ENCODE measurements around the gene E4F1. TPM values are rescaled to one million over a fixed set of nuclear protein-coding genes. Genes with fewer than 3 reads are reported as not detected.

E4F1 gene
- total and polyA plus RNA-seq, 2 experiments from 2014 or later = 15.5 to 19.7 TPM

- H3K4me1 ChIP-seq (ENCODE audit: insufficient read depth) = no peaks in the 10 kb centered on the region
- no peak overlapping the region for H3K27ac ChIP-seq
- H3K4me3 ChIP-seq = no peak overlapping the region
- H3K4me2 ChIP-seq = no peak overlapping the region
- no peaks in the 10 kb centered on the region for H3K9me3 ChIP-seq (ENCODE audit: low read depth)
- no peaks in the 10 kb centered on the region for H3K9me2 ChIP-seq (replicated peaks; ENCODE audit: insufficient read depth)
- TF ChIP-seq CTCF (IDR thresholded peaks at IDR 0.05; ENCODE audit: poor library complexity) (no peak), EZH2phosphoT487 (IDR thresholded peaks at IDR 0.05; ENCODE audit: low read depth, severe bottlenecking, unreplicated experiment) (no peak)
- no peaks in the 10 kb centered on the region for H3K27me3 ChIP-seq
- WGBS (ENCODE audit: low lambda C conversion rate, missing lambda C conversion rate) = 98% methylated on average over 29 of the region's 30 CpGs
- no peaks in the 10 kb centered on the region for H3K36me3 ChIP-seq (replicated peaks; ENCODE audit: insufficient read depth, low read depth)
- H3K79me2 ChIP-seq = no peaks in the 10 kb centered on the region
- DNase-seq (ENCODE audit: low spot score) = no peak
- H4K20me1 ChIP-seq (ENCODE audit: insufficient read depth, poor library complexity, severe bottlenecking) = no peaks in the 10 kb centered on the region
- no peak overlapping the region for H2AFZ ChIP-seq
Observed at GRCh38 chr16:2183671-2184070, 39.7 kb upstream of the E4F1 start.

GRCh38 chr16:2184346-2184745 lies 39.0 kb upstream of the E4F1 start:
- no peak overlapping the region for H3K4me3 ChIP-seq

GRCh38 chr16:2184962-2185361 lies 38.4 kb upstream of the E4F1 start:
- WGBS (ENCODE audit: low lambda C conversion rate, missing lambda C conversion rate) = 90% methylated on average over 19 of the region's 20 CpGs
- no peaks in the 10 kb centered on the region for H3K27me3 ChIP-seq
- no peak overlapping the region for H3K4me2 ChIP-seq
- H3K27ac ChIP-seq = no peak overlapping the region
- no peak for TF ChIP-seq EZH2phosphoT487 (IDR thresholded peaks at IDR 0.05; ENCODE audit: low read depth, severe bottlenecking, unreplicated experiment)
- TF ChIP-seq CTCF (IDR thresholded peaks at IDR 0.05; ENCODE audit: poor library complexity) = no peak
- TF ChIP-seq EZH2 (IDR thresholded peaks at IDR 0.05; ENCODE audit: borderline replicate concordance) = no peak
- no peak for DNase-seq (ENCODE audit: low spot score)
- no peaks in the 10 kb centered on the region for H3K9me3 ChIP-seq (ENCODE audit: low read depth)
- no peaks in the 10 kb centered on the region for H3K9me2 ChIP-seq (replicated peaks; ENCODE audit: insufficient read depth)
- no peaks in the 10 kb centered on the region for H3K36me3 ChIP-seq (replicated peaks; ENCODE audit: insufficient read depth, low read depth)
- no peak overlapping the region for H3K4me3 ChIP-seq
- no peaks in the 10 kb centered on the region for H3K4me1 ChIP-seq (ENCODE audit: insufficient read depth)
- no peaks in the 10 kb centered on the region for H4K20me1 ChIP-seq (ENCODE audit: insufficient read depth, poor library complexity, severe bottlenecking)
- no peaks in the 10 kb centered on the region for H3K79me2 ChIP-seq
- no peak overlapping the region for H2AFZ ChIP-seq

More at GRCh38 chr16:2184346-2184745, 39.0 kb upstream of the E4F1 start:
- H3K4me1 ChIP-seq (ENCODE audit: insufficient read depth) = no peaks in the 10 kb centered on the region
- no peaks in the 10 kb centered on the region for H3K36me3 ChIP-seq (replicated peaks; ENCODE audit: insufficient read depth, low read depth)
- TF ChIP-seq CTCF (IDR thresholded peaks at IDR 0.05; ENCODE audit: poor library complexity) (no peak), EZH2 (IDR thresholded peaks at IDR 0.05; ENCODE audit: borderline replicate concordance) (no peak), EZH2phosphoT487 (IDR thresholded peaks at IDR 0.05; ENCODE audit: low read depth, severe bottlenecking, unreplicated experiment) (no peak)
- WGBS (ENCODE audit: low lambda C conversion rate, missing lambda C conversion rate) = 95% methylated on average over 19 of the region's 19 CpGs
- no peaks in the 10 kb centered on the region for H3K27me3 ChIP-seq
- H4K20me1 ChIP-seq (ENCODE audit: insufficient read depth, poor library complexity, severe bottlenecking) = no peaks in the 10 kb centered on the region
- no peaks in the 10 kb centered on the region for H3K9me2 ChIP-seq (replicated peaks; ENCODE audit: insufficient read depth)
- H3K4me2 ChIP-seq = no peak overlapping the region
- no peak overlapping the region for H3K27ac ChIP-seq
- no peaks in the 10 kb centered on the region for H3K79me2 ChIP-seq
- no peaks in the 10 kb centered on the region for H3K9me3 ChIP-seq (ENCODE audit: low read depth)
- DNase-seq (ENCODE audit: low spot score) = no peak
- no peak overlapping the region for H2AFZ ChIP-seq

- Histone ChIP-seq H2AFZ (no peak overlapping the region), H3K4me2 (no peak overlapping the region), H3K4me1 (ENCODE audit: insufficient read depth) (no peaks in the 10 kb centered on the region), H3K27ac (no peak overlapping the region), H3K4me3 (no peak overlapping the region), H3K27me3 (no peaks in the 10 kb centered on the region), H3K9me2 (replicated peaks; ENCODE audit: insufficient read depth) (no peaks in the 10 kb centered on the region), H3K79me2 (no peaks in the 10 kb centered on the region), H3K36me3 (replicated peaks; ENCODE audit: insufficient read depth, low read depth) (no peaks in the 10 kb centered on the region), H3K9me3 (ENCODE audit: low read depth) (no peaks in the 10 kb centered on the region), H4K20me1 (ENCODE audit: insufficient read depth, poor library complexity, severe bottlenecking) (no peaks in the 10 kb centered on the region)
- no peak for TF ChIP-seq EZH2phosphoT487 (IDR thresholded peaks at IDR 0.05; ENCODE audit: low read depth, severe bottlenecking, unreplicated experiment)
- no peak for TF ChIP-seq CTCF (IDR thresholded peaks at IDR 0.05; ENCODE audit: poor library complexity)
- TF ChIP-seq EZH2 (IDR thresholded peaks at IDR 0.05; ENCODE audit: borderline replicate concordance) = no peak
- WGBS (ENCODE audit: low lambda C conversion rate, missing lambda C conversion rate) = 90% methylated on average over 13 of the region's 13 CpGs
- no peak for DNase-seq (ENCODE audit: low spot score)
Observed at GRCh38 chr16:2186064-2186463, 37.3 kb upstream of the E4F1 start.
